OCI-LY7 (cell line): ENCODE measurements around the gene S1PR2.

Source experiments
- EZH2phosphoT487 ChIP-seq: fragments of 200-600 bp; sonication (generic); IDR thresholded peaks from 2 replicates; pipeline ENCODE4 v1.6.1; 2018; ENCODE audit warnings: low read depth, borderline replicate concordance, mild to moderate bottlenecking, mixed run types, antibody characterized with exemption, low read length, moderate library complexity, mixed read lengths
- TF ChIP-seq, protein P1 (sequence below): fragments of 200-600 bp; sonication (generic); conservative IDR thresholded peaks from 2 replicates; pipeline ENCODE4 v1.5.1; 2014; ENCODE audit warnings: mild to moderate bottlenecking, antibody characterized with exemption, low read length, moderate library complexity, mixed read lengths

DNA sequence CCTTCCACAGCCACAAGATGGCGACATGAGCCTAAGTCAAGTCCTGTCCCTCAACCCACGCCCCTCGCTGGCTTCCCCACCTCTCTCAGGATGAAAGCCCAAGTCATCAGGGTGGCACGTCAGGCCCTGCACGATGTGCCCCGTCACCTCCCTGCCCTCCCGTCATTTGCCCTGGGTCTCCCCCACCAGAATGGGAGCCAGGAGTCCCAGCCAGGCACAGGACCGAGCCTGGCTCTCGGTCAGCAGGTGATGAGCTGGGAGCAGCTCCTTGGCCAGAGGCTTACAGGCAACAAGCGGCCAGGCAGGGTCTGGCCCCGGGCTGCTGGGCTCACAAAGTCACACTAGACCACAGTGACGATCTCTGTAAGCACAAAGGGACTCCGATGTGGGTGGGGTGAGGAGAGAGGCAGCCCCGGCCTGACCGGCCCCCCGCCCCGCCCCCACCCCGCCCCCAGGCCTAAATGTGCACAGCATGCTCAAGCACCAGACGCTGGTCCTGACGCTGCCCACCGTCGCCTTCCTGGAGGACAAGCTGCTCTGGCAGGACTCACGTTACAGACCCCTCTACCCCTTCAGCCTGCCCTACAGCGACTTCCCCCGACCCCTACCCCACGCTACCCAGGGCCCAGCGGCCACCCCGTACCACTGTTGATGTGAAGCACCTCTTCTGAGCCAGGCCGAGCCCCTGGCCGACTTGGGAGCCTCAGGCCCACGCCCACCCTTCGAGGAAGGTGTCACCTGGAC is 28.2 kb upstream of the S1PR2 start:
- TF ChIP-seq, protein P1, sequence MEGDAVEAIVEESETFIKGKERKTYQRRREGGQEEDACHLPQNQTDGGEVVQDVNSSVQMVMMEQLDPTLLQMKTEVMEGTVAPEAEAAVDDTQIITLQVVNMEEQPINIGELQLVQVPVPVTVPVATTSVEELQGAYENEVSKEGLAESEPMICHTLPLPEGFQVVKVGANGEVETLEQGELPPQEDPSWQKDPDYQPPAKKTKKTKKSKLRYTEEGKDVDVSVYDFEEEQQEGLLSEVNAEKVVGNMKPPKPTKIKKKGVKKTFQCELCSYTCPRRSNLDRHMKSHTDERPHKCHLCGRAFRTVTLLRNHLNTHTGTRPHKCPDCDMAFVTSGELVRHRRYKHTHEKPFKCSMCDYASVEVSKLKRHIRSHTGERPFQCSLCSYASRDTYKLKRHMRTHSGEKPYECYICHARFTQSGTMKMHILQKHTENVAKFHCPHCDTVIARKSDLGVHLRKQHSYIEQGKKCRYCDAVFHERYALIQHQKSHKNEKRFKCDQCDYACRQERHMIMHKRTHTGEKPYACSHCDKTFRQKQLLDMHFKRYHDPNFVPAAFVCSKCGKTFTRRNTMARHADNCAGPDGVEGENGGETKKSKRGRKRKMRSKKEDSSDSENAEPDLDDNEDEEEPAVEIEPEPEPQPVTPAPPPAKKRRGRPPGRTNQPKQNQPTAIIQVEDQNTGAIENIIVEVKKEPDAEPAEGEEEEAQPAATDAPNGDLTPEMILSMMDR: peak; percentile 81
- TF ChIP-seq EZH2phosphoT487: no peak
